Kidney (tissue), 14 donors: ENCODE measurements around the gene CGNL1. TPM values are rescaled to one million over a fixed set of nuclear protein-coding genes. Genes with fewer than 3 reads are reported as not detected.

Experiments used
- DNase-seq, 5 donors: peaks; one replicate each; pipeline ENCODE4 v3.0.0-alpha.2; 2013 to 2020
- FAIRE-seq: peaks from 2 replicates; lab custom pipeline; 2012; peaks lifted over from hg19 to GRCh38; lab: Jason Lieb, UNC
- H3K27ac ChIP-seq, 2 donors: one replicate each; pipeline ENCODE4 v1.7.0; 2013; ENCODE audit warnings: low read depth in 2 of 2, low read length in 2 of 2, inconsistent platforms in 1 of 2
- H3K27me3 ChIP-seq: one replicate; pipeline ENCODE4 v1.7.1; 2013; ENCODE audit warnings: low read length, inconsistent platforms; ENCODE audit not compliant: control insufficient read depth, insufficient read depth
- H3K36me3 ChIP-seq, 3 donors: one replicate each; pipeline versions ENCODE4 v1.7.0 to v1.7.1; 2013; ENCODE audit warnings: low read length in 3 of 3, control low read depth in 1 of 3, inconsistent platforms in 1 of 3; ENCODE audit not compliant: insufficient read depth in 3 of 3, control insufficient read depth in 2 of 3
- H3K4me1 ChIP-seq, 3 donors: one replicate each; pipeline versions ENCODE4 v1.7.0 to v1.7.1; 2013; ENCODE audit warnings: low read length in 3 of 3, inconsistent platforms in 1 of 3, low read depth in 1 of 3; ENCODE audit not compliant: control insufficient read depth in 2 of 3, insufficient read depth in 2 of 3
- H3K4me3 ChIP-seq, 3 donors: one replicate each; pipeline versions ENCODE4 v1.7.0 to v1.8.1; 2013; ENCODE audit warnings: low read length in 3 of 3, control low read depth in 1 of 3, inconsistent platforms in 1 of 3
- H3K9ac ChIP-seq, 3 donors: one replicate each; pipeline versions ENCODE4 v1.7.0 to v1.7.1; 2013; ENCODE audit warnings: low read length in 3 of 3, control low read depth in 1 of 3, inconsistent platforms in 1 of 3
- H3K9me3 ChIP-seq, 3 donors: one replicate each; pipeline versions ENCODE4 v1.7.0 to v1.7.1; 2013; ENCODE audit warnings: low read length in 3 of 3, control low read depth in 1 of 3, inconsistent platforms in 1 of 3; ENCODE audit not compliant: control insufficient read depth in 2 of 3, insufficient read depth in 1 of 3
- intact Hi-C: fragments of 100-400 bp; cut with DNase I; formaldehyde crosslinking; loops from one replicate; pipeline ENCODE4 v1.11.1; 2022
- polyA plus RNA-seq: library from polyadenylated mRNA; stranded (reverse); fragments of 350-450 nt; fragmentation: Illumina TruSeq; extraction: RNeasy Lipid Tissue Mini Kit (QIAGEN cat#74804); gene quantifications from one replicate; pipeline ENCODE4 v1.2.3, GENCODE V29; 2014; ENCODE audit warnings: low read depth, low replicate concordance; ENCODE audit not compliant: insufficient read depth
- total RNA-seq: library from RNA; stranded (reverse); fragmentation: NEBNext Ultra II Directional; extraction: Animal tissue kit (Norgen Biotek cat#: 25700); gene quantifications from one replicate; pipeline ENCODE4 v1.2.1, GENCODE V29; 2021
- TF ChIP-seq, protein P1 (sequence below): IDR thresholded peaks from 3 replicates; pipeline ENCODE4 v1.5.1; 2012; ENCODE audit warnings: mild to moderate bottlenecking, moderate library complexity, borderline replicate concordance; ENCODE audit not compliant: insufficient read depth; ENCODE audit errors: extremely low read depth
- donor health status: control.
- donor health status: control.
- donor health status: control.
- donor health status: control.
- donor health status: control.
- donor health status: DM: yes; HTN: yes; CAD: no.
- donor health status: Normal renal cell carcinoma (clear cell type).

The CGNL1 gene
- total and polyA plus RNA-seq, 2 donors from 2014 or later = 62.0 to 81.5 TPM

DNA sequence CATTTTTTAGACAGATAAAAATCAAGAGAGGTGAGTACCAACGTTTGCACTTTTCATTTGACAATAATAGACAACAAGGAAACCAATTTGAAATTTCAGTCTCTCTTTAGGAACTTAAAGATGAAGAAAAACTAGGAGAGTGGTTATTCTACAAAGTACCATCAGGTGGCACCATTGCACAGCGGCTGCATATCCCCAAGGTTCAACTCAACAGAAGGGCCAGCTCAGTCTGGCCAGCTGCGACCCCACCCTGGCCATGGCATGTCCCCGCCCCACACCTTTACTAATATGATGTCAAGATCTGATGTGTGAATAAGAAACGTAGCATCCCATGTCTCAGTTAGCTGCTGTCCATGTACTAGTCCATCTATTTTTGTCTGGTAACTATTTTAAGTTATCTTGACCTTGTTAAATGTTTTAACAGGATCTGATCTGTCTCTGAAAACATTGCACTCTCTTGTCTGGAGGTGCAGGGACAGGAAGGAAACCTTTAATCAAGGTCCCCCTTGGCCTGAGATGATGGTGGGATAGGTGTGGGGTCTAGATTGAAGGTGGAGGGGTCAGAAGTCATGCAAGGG is 35.5 kb upstream of the CGNL1 start:
- Histone ChIP-seq H3K27ac (no peak overlapping the region), H3K4me1 (peaks cover 0 to 4% (median 0%) of the 10 kb centered on the region in 3 donors), H3K9ac (peak overlapping the region in 1 of 3 donors; percentile 22), H3K27me3 (no peaks in the 10 kb centered on the region), H3K4me3 (no peak overlapping the region), H3K36me3 (no peaks in the 10 kb centered on the region), H3K9me3 (no peaks in the 10 kb centered on the region)
- TF ChIP-seq, protein P1, sequence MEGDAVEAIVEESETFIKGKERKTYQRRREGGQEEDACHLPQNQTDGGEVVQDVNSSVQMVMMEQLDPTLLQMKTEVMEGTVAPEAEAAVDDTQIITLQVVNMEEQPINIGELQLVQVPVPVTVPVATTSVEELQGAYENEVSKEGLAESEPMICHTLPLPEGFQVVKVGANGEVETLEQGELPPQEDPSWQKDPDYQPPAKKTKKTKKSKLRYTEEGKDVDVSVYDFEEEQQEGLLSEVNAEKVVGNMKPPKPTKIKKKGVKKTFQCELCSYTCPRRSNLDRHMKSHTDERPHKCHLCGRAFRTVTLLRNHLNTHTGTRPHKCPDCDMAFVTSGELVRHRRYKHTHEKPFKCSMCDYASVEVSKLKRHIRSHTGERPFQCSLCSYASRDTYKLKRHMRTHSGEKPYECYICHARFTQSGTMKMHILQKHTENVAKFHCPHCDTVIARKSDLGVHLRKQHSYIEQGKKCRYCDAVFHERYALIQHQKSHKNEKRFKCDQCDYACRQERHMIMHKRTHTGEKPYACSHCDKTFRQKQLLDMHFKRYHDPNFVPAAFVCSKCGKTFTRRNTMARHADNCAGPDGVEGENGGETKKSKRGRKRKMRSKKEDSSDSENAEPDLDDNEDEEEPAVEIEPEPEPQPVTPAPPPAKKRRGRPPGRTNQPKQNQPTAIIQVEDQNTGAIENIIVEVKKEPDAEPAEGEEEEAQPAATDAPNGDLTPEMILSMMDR = peak; percentile 92
- peak in 3 of 5 donors; percentile 70 to 78 (median 74) for DNase-seq
- intact Hi-C loops = no loop called here
- peak; percentile 66 for FAIRE-seq

DNA sequence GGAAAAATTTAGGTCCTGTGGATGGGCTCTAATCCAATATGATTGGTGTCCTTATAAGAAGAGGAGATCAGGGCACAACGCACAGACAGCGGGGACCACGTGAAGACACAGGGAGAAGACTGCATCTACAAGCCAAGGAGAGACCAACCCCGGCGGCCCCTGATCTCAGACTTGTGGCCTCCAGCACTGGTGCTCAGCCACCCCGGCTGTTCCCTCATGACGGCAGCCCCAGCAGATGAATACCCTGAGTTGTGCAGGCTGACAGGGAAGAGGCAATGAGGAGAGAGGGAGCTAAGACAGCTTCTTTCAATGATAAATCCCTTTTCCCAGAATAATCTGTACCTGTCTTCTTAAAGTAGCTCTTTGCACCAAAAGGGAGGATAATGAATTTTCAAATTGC is 33.3 kb upstream of the CGNL1 start:
- no peak for DNase-seq
- H3K27ac ChIP-seq = no peak overlapping the region
- FAIRE-seq = no peak
- H3K9ac ChIP-seq = no peak overlapping the region
- peaks cover 0 to 4% (median 0%) of the 10 kb centered on the region in 3 donors for H3K4me1 ChIP-seq
- TF ChIP-seq, protein P1 = no peak
- no peaks in the 10 kb centered on the region for H3K36me3 ChIP-seq
- H3K27me3 ChIP-seq = no peaks in the 10 kb centered on the region
- no peak overlapping the region for H3K4me3 ChIP-seq
- no peaks in the 10 kb centered on the region for H3K9me3 ChIP-seq
- intact Hi-C loops = no loop called here

DNA sequence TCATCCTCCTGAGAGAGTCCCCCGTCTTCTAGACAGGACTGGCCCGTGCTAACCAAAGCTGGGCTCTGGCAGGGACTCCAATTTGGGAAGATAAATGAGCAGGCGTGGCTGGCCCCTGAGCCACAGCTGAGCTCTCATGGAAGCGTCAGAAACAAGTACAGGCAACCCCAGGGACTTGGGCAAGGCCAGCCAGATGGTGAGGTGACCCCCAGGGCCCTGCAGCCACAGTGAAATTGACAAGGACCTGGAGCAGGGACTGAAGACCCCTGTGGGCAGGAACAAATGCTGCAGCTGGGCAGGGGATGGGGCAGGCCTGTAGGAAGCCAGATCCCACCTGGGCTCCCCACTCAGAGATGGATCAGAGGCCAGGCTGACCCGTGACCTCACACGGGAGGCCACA is 32.8 kb upstream of the CGNL1 start:
- no peak overlapping the region for H3K27ac ChIP-seq
- H3K9me3 ChIP-seq = no peaks in the 10 kb centered on the region
- intact Hi-C loops = no loop called here
- peaks cover 0 to 4% (median 0%) of the 10 kb centered on the region in 3 donors for H3K4me1 ChIP-seq
- H3K4me3 ChIP-seq = no peak overlapping the region
- DNase-seq (no peak), FAIRE-seq (no peak)
- no peaks in the 10 kb centered on the region for H3K27me3 ChIP-seq
- no peaks in the 10 kb centered on the region for H3K36me3 ChIP-seq
- TF ChIP-seq, protein P1 = no peak
- H3K9ac ChIP-seq = no peak overlapping the region

DNA sequence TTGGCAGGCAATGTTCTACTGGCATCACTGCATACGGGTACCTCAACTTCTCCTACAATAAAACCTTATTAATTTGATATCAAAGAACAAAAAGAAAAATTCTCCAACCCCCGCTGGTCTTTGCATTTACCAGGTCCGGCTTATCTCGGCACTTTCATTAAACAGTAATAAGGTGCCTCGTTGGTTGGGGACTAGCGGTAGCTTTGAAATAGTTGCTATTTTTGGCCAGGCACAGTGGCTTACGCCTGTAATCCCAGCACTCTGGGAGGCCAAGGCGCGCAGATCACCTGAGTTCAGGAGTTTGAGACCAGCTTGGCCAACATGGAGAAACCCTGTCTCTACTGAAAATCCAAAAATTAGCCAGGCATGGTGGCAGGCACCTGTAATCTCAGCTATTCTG is 32.0 kb upstream of the CGNL1 start:
- intact Hi-C loops = no loop called here

More for the DNA sequence above, 32.0 kb upstream of the CGNL1 start:
- H3K36me3 ChIP-seq = no peaks in the 10 kb centered on the region
- no peaks in the 10 kb centered on the region for H3K27me3 ChIP-seq
- H3K27ac ChIP-seq = no peak overlapping the region
- no peaks in the 10 kb centered on the region for H3K9me3 ChIP-seq
- peaks cover 0 to 4% (median 0%) of the 10 kb centered on the region in 3 donors for H3K4me1 ChIP-seq
- TF ChIP-seq, protein P1 = no peak
- no peak overlapping the region for H3K4me3 ChIP-seq
- DNase-seq (no peak), FAIRE-seq (no peak)
- H3K9ac ChIP-seq = no peak overlapping the region
